Measurements from ENCODE around the gene PPTC7. TPM values are rescaled to one million over a fixed set of nuclear protein-coding genes. Genes with fewer than 3 reads are reported as not detected.
A peak's percentile ranks its signal among the peaks of the same experiment; 100 is the strongest.

Gene PPTC7
- total RNA-seq, 1 donor from 2014 or later: 13.9 TPM

GRCh38 chr12:110540048-110540447 is 43.1 kb downstream of the PPTC7 start:
- no peaks in the 10 kb centered on the region for H3K9me3 Mint-ChIP-seq (ENCODE audit: low read depth)
- no peak for DNase-seq (ENCODE audit: low spot score)
- H3K4me3 Mint-ChIP-seq (ENCODE audit: unreplicated experiment): no peak overlapping the region
- H3K4me1 Mint-ChIP-seq (ENCODE audit: low read depth): peaks cover 60% of the 10 kb centered on the region
- H3K27me3 Mint-ChIP-seq (ENCODE audit: low read depth): no peaks in the 10 kb centered on the region
- TF ChIP-seq CTCF (IDR thresholded peaks at IDR 0.05): no peak
- peaks cover 6% of the 10 kb centered on the region for H3K36me3 Mint-ChIP-seq (ENCODE audit: low read depth)
- H3K27ac Mint-ChIP-seq (ENCODE audit: unreplicated experiment): peak overlapping the region; percentile 75

GRCh38 chr12:110538869-110539622 is 44.1 kb downstream of the PPTC7 start:
- DNase-seq (ENCODE audit: low spot score): no peak
- no peaks in the 10 kb centered on the region for H3K9me3 Mint-ChIP-seq (ENCODE audit: low read depth)
- TF ChIP-seq CTCF (IDR thresholded peaks at IDR 0.05): no peak
- peaks cover 8% of the 10 kb centered on the region for H3K36me3 Mint-ChIP-seq (ENCODE audit: low read depth)
- peak overlapping the region; percentile 1 for H3K27ac Mint-ChIP-seq (ENCODE audit: unreplicated experiment)
- no peaks in the 10 kb centered on the region for H3K27me3 Mint-ChIP-seq (ENCODE audit: low read depth)
- peaks cover 57% of the 10 kb centered on the region for H3K4me1 Mint-ChIP-seq (ENCODE audit: low read depth)
- no peak overlapping the region for H3K4me3 Mint-ChIP-seq (ENCODE audit: unreplicated experiment)

- H3K27me3 Mint-ChIP-seq (ENCODE audit: low read depth): no peaks in the 10 kb centered on the region
- no peak for DNase-seq (ENCODE audit: low spot score)
- H3K27ac Mint-ChIP-seq (ENCODE audit: unreplicated experiment): peak overlapping the region; percentile 90
- peak overlapping the region; percentile 14 for H3K4me3 Mint-ChIP-seq (ENCODE audit: unreplicated experiment)
- peaks cover 48% of the 10 kb centered on the region for H3K4me1 Mint-ChIP-seq (ENCODE audit: low read depth)
- H3K36me3 Mint-ChIP-seq (ENCODE audit: low read depth): peaks cover 8% of the 10 kb centered on the region
- TF ChIP-seq CTCF (IDR thresholded peaks at IDR 0.05): no peak
- no peaks in the 10 kb centered on the region for H3K9me3 Mint-ChIP-seq (ENCODE audit: low read depth)
These were observed 45.3 kb downstream of the PPTC7 start for GRCh38 chr12:110537605-110538409.

- no peak for TF ChIP-seq CTCF (IDR thresholded peaks at IDR 0.05)
- peak overlapping the region; percentile 90 for H3K27ac Mint-ChIP-seq (ENCODE audit: unreplicated experiment)
- H3K4me1 Mint-ChIP-seq (ENCODE audit: low read depth): peaks cover 43% of the 10 kb centered on the region
- peak overlapping the region; percentile 14 for H3K4me3 Mint-ChIP-seq (ENCODE audit: unreplicated experiment)
- peaks cover 8% of the 10 kb centered on the region for H3K36me3 Mint-ChIP-seq (ENCODE audit: low read depth)
- no peaks in the 10 kb centered on the region for H3K9me3 Mint-ChIP-seq (ENCODE audit: low read depth)
- H3K27me3 Mint-ChIP-seq (ENCODE audit: low read depth): no peaks in the 10 kb centered on the region
- DNase-seq (ENCODE audit: low spot score): no peak
These were observed 46.1 kb downstream of the PPTC7 start for GRCh38 chr12:110536834-110537604.

GRCh38 chr12:110534811-110535210 is 48.3 kb downstream of the PPTC7 start:
- Mint-ChIP-seq H3K4me3 (ENCODE audit: unreplicated experiment) (no peak overlapping the region), H3K27ac (ENCODE audit: unreplicated experiment) (no peak overlapping the region), H3K4me1 (ENCODE audit: low read depth) (peaks cover 45% of the 10 kb centered on the region), H3K27me3 (ENCODE audit: low read depth) (no peaks in the 10 kb centered on the region), H3K36me3 (ENCODE audit: low read depth) (peaks cover 8% of the 10 kb centered on the region), H3K9me3 (ENCODE audit: low read depth) (no peaks in the 10 kb centered on the region)
- TF ChIP-seq CTCF (IDR thresholded peaks at IDR 0.05): no peak
- DNase-seq (ENCODE audit: low spot score): no peak

Measured in chondrocyte (in vitro differentiated cells).